Mammary epithelial cell (primary cell): ENCODE measurements around the gene GGT5.
"Not testable (repeated sequence)": the region's sequence is repeated elsewhere in the genome, so short reads cannot be mapped to it uniquely, and the experiment has no call there.

Experiments
- EZH2 ChIP-seq: IDR thresholded peaks from 2 replicates; pipeline ENCODE4 v1.6.1; 2012; ENCODE audit warnings: low read length, inconsistent platforms, borderline replicate concordance
- TF ChIP-seq, protein P1 (sequence below), 2 donors: IDR thresholded peaks in 1 of 2; conservative IDR thresholded peaks in 1 of 2; 2 replicates each; pipeline ENCODE4 v1.5.1; 2011 to 2012; ENCODE audit warnings: inconsistent platforms in 2 of 2, low read length in 2 of 2, mild to moderate bottlenecking in 2 of 2, control low read depth in 1 of 2, low read depth in 1 of 2; ENCODE audit not compliant: insufficient read depth in 1 of 2; ENCODE audit errors: extremely low read depth in 1 of 2

GRCh38 chr22:24245584-24246561 is 991 bp upstream of the GGT5 start:
- TF ChIP-seq, protein P1, sequence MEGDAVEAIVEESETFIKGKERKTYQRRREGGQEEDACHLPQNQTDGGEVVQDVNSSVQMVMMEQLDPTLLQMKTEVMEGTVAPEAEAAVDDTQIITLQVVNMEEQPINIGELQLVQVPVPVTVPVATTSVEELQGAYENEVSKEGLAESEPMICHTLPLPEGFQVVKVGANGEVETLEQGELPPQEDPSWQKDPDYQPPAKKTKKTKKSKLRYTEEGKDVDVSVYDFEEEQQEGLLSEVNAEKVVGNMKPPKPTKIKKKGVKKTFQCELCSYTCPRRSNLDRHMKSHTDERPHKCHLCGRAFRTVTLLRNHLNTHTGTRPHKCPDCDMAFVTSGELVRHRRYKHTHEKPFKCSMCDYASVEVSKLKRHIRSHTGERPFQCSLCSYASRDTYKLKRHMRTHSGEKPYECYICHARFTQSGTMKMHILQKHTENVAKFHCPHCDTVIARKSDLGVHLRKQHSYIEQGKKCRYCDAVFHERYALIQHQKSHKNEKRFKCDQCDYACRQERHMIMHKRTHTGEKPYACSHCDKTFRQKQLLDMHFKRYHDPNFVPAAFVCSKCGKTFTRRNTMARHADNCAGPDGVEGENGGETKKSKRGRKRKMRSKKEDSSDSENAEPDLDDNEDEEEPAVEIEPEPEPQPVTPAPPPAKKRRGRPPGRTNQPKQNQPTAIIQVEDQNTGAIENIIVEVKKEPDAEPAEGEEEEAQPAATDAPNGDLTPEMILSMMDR (conservative IDR thresholded peaks at IDR 0.05 in 1 of 2, IDR thresholded peaks at IDR 0.05 in 1 of 2; ENCODE audit: extremely low read depth in 1 of 2, insufficient read depth in 1 of 2, low read depth in 1 of 2, low read length in 2 of 2) = not testable (repeated sequence)
- not testable (repeated sequence) for TF ChIP-seq EZH2
